Subcutaneous adipose tissue (tissue), 4 donors: ENCODE data around the gene SLC38A1. TPM values are rescaled to one million over a fixed set of nuclear protein-coding genes. Genes with fewer than 3 reads are reported as not detected.

Experiments used
- CTCF ChIP-seq: fragments of 450-650 bp; IDR thresholded peaks from one replicate; pipeline ENCODE4 v1.5.1; 2016; ENCODE audit warnings: low read depth, mild to moderate bottlenecking, control low read depth, antibody characterized with exemption, moderate library complexity
- total RNA-seq, 4 donors: library from RNA; depleted of rRNA; stranded (reverse); fragments of >200 nt; gene quantifications; one replicate each; pipeline ENCODE4 v1.1.0, GENCODE V29; 2016

SLC38A1 gene
- total RNA-seq, 4 donors from 2014 or later: 3.8 to 15.0 (median 8.5) TPM

DNA sequence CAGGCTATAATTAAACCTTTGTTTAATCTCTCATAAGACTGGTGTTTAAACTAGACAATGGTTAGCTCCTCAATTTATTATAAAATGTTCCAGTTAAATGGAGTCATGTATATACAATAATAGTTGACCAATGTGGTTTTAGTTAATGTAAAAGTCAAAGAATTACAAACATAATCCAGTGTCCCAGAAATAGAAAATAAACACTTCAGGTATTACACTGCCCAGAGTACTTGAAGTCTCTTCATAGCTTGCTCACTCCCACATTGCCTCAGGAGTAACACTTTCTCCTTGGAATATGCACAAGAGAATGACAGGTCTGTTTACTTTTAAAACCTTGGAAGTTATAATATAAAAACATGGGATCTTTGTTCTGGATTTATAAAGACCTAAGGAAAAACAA, 60.5 kb downstream of the SLC38A1 start:
- no peak for TF ChIP-seq CTCF

DNA sequence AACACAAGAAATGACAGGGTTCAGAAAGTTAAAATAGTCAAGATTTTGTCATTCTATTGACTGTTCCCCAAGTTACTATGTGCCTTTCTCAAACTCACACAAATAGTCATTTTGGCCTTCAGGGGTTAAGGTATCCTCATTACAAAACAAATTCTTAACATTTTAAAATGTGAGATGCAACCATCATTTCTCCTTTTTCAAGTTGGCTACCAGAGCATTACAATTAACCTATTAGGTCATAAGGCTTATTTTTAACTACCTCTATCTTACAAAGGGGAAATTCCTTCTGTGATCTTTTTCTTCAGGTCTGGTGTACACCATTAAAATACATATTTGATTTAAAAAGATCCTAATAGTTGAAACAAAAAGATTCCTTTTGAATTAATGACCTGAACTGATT, 61.2 kb downstream of the SLC38A1 start:
- no peak for TF ChIP-seq CTCF

GRCh38 chr12:46206471-46206870, 62.4 kb downstream of the SLC38A1 start:
- no peak for TF ChIP-seq CTCF

DNA sequence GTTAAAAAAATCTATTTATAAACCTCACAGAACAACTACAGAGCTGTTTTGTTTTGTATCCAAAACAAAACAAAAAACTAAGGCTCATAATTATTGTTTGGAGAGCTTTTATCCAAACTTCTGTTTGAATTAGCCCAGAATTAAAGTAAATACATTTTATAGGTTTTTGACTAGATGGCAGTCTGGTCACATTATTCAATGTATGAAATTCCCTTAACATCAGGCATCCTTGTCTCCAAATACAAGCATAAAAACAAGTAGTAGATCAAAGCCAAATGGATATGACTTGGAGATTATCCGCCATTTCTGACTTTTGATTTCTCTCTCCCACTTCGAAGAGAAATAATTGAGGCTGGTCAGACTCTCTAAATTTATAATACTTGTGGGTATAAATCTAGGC, 63.5 kb downstream of the SLC38A1 start:
- TF ChIP-seq CTCF: no peak

- TF ChIP-seq CTCF: no peak
Measured at GRCh38 chr12:46201284-46201789, 67.5 kb downstream of the SLC38A1 start.

DNA sequence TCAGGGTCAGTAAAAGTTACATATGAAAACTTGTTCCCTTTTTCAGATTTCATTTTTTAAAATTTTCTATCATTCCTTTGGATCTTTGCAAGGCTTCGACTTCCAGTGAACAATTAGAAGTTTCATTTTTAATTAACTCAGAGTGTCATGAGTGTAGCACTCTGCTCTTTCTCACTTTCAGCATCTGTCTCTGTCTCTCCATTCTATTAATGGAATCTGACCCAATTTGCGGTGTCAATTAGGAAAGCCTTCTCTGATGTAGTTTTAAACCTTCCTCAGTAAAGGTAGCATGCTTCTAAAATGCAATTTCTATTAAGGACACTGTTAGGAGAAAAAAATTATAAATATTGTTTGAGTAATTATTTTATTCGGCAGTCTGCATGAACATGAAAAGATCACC, 68.3 kb downstream of the SLC38A1 start:
- no peak for TF ChIP-seq CTCF

GRCh38 chr12:46198913-46199312, 69.9 kb downstream of the SLC38A1 start:
- TF ChIP-seq CTCF: no peak
